Thoracic aorta (tissue), 2 donors: ENCODE data around the gene DOK3. TPM values are rescaled to one million over a fixed set of nuclear protein-coding genes. Genes with fewer than 3 reads are reported as not detected.

ENCODE experiments used
- ATAC-seq: fragments of 150-250 bp; one replicate; pipeline ENCODE4 v1.8.0; 2017; ENCODE audit warnings: low read depth; ENCODE audit not compliant: insufficient number of reproducible peaks, low FRiP score
- DNase-seq: peaks from one replicate; pipeline ENCODE4 v3.0.0-alpha.2; 2020; ENCODE audit warnings: low spot score
- H3K27ac ChIP-seq, 2 donors: fragments of 200-600 bp; sonication (generic); 1 replicate in 1 of 2; 2 replicates in 1 of 2; pipeline ENCODE4 v1.5.1; 2016; ENCODE audit warnings: mild to moderate bottlenecking in 2 of 2, moderate library complexity in 2 of 2
- H3K27me3 ChIP-seq: fragments of 200-600 bp; sonication (generic); replicated peaks from 2 replicates; pipeline ENCODE4 v1.6.0; 2016; ENCODE audit warnings: mild to moderate bottlenecking; ENCODE audit not compliant: insufficient read depth
- H3K36me3 ChIP-seq: fragments of 200-600 bp; sonication (generic); one replicate; pipeline ENCODE4 v1.5.1; 2016
- H3K4me1 ChIP-seq, 2 donors: fragments of 200-600 bp; sonication (generic); 1 replicate in 1 of 2; 2 replicates in 1 of 2; pipeline versions ENCODE4 v1.5.1 to v1.6.0; 2016; ENCODE audit warnings: low read depth in 2 of 2, mild to moderate bottlenecking in 1 of 2; ENCODE audit not compliant: control insufficient read depth in 1 of 2
- H3K4me3 ChIP-seq: fragments of 200-600 bp; sonication (generic); 2 replicates; pipeline ENCODE4 v1.5.1; 2016; ENCODE audit warnings: mild to moderate bottlenecking
- H3K9me3 ChIP-seq: fragments of 200-600 bp; sonication (generic); 2 replicates; pipeline ENCODE4 v1.5.1; 2016
- total RNA-seq, 2 donors: library from RNA; depleted of rRNA; stranded (reverse); fragments of >200 nt; gene quantifications; one replicate each; pipeline versions ENCODE4 v1.1.0 to v1.2.3, GENCODE V29; 2016
- TF ChIP-seq, protein P1 (sequence below): fragments of 200-600 bp; sonication (generic); IDR thresholded peaks from one replicate; pipeline ENCODE4 v1.5.1; 2019; ENCODE audit warnings: antibody characterized with exemption

DOK3 gene
- total RNA-seq, 2 donors from 2014 or later: 20.5 to 35.6 TPM

DNA sequence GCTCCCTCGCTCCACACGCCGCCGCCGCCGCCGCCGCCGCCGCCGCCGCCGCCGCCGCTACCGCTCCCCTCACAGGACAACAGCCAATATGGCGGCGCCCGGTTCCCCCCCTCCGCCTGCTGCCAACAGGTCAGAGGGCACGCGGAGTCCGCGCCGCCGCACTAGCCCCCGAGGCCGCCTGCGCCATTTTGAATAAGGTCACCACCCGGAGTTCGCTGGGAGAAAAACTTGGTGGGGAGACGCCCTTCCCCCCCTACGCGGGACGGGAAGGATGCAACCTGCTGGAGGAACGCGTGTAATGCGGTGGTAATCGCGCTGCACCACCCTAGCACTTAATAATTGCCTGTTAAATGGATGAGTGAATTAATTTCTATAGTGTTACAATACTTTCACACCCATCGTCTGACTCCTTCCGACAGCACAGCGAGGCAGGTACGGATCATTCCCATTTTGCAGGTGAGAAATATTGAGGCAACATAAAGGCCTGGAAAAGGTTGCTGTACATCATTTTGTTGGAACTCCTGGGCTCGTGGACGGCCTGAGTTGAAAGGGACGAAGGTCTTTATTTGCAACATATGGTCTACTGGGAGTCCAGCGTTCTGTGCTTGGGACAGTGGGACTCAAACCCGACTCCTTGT lies 45.0 kb upstream of the DOK3 start, which contains the start of gene FAM193B:
FAM193B (minus strand) TSS at position 90 of the 638 bp plus-strand sequence. CDS start 105 bp downstream, outside the sequence.
- peak; percentile 76 for DNase-seq
- Histone ChIP-seq H3K4me3 (peak within 1 kb of the TSS; percentile 75), H3K4me1 (peaks cover 18 to 44% of the 10 kb centered on the region in 2 donors), H3K27me3 (no peaks in the 10 kb centered on the region), H3K27ac (peak within 1 kb of the TSS; percentile 72 to 74), H3K9me3 (no peaks in the 10 kb centered on the region), H3K36me3 (no peaks in the 10 kb centered on the region)
- ATAC-seq: peak; percentile 84
- TF ChIP-seq, protein P1, sequence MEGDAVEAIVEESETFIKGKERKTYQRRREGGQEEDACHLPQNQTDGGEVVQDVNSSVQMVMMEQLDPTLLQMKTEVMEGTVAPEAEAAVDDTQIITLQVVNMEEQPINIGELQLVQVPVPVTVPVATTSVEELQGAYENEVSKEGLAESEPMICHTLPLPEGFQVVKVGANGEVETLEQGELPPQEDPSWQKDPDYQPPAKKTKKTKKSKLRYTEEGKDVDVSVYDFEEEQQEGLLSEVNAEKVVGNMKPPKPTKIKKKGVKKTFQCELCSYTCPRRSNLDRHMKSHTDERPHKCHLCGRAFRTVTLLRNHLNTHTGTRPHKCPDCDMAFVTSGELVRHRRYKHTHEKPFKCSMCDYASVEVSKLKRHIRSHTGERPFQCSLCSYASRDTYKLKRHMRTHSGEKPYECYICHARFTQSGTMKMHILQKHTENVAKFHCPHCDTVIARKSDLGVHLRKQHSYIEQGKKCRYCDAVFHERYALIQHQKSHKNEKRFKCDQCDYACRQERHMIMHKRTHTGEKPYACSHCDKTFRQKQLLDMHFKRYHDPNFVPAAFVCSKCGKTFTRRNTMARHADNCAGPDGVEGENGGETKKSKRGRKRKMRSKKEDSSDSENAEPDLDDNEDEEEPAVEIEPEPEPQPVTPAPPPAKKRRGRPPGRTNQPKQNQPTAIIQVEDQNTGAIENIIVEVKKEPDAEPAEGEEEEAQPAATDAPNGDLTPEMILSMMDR: peak; percentile 38

DNA sequence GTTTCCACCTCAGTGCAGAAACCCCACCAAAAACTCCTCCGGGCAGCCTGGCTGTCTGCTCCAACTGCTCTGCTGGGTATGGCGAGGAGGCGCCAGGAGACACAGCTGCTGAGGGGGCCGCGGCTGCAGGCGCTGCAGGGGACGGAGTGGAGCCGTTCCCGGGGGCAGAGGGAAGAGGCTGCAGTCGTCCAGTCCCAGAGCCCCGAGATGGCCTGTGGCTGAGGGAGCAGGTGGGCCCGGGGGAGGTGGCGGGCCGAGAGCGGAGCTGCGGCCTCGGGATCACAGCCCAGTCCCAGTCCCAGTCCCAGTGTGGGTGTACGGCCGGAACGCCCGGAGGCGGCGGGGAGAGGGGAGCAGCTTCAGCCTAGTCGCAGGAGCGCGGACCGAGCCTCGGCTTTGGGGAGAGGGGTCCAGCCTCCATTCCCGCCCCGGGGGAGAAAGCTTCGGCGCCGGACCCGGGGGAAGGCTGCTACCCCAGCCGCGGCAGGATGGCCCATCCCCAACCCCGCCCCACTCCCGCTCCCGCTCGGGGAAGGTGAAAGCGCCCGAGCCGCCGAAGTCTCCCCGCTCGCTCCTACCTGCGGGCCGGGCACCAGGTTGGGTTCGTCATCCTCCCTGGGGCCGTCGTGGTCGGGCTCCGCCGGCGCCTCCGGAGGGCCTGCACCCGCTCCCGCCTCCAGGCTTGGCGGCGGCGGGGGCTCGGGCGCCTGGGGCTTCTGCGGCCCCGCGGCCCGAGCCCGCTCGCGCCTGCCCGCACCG lies 44.2 kb upstream of the DOK3 start:
- H3K27ac ChIP-seq: peak overlapping the region; percentile 72 to 74
- DNase-seq: no peak
- ATAC-seq: no peak
- no peaks in the 10 kb centered on the region for H3K9me3 ChIP-seq
- H3K4me1 ChIP-seq: peaks cover 18 to 48% of the 10 kb centered on the region in 2 donors
- H3K4me3 ChIP-seq: peak overlapping the region; percentile 75
- H3K36me3 ChIP-seq: no peaks in the 10 kb centered on the region
- H3K27me3 ChIP-seq: no peaks in the 10 kb centered on the region
- TF ChIP-seq, protein P1: no peak

DNA sequence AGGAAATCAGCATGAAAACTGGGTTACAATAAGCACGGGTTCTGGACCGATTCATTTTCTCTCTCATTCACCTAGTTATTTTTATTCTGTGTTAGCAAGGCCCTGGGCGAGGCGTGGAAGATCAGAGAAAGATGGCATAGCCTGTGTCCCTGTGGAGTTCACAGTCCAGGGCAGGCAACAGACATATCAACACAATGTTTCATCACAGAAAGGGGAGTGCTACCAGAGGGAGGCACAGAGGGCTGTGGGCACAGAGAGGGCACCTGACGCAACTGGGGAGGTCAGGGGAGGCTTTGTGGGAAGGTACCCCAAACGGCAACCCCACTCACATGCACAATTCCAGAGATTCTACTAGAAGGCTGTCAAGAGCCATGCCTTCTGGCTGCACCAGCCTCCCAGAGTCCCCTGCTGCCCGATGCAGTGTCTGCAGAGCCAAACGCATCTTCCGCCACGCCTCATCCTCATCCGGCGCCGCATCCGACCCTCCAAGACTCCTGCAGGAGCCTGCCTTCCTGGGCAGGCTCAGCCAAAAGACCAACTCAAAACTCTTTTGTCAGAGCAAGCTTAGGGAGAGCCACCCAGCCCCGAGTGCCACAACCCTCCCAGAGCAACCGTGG lies 43.3 kb upstream of the DOK3 start:
- H3K27me3 ChIP-seq: no peaks in the 10 kb centered on the region
- peak overlapping the region; percentile 72 to 74 for H3K27ac ChIP-seq
- ATAC-seq (no peak), DNase-seq (no peak)
- peak overlapping the region; percentile 75 for H3K4me3 ChIP-seq
- H3K36me3 ChIP-seq: no peaks in the 10 kb centered on the region
- no peaks in the 10 kb centered on the region for H3K9me3 ChIP-seq
- TF ChIP-seq, protein P1: no peak
- H3K4me1 ChIP-seq: peaks cover 20 to 57% of the 10 kb centered on the region in 2 donors

DNA sequence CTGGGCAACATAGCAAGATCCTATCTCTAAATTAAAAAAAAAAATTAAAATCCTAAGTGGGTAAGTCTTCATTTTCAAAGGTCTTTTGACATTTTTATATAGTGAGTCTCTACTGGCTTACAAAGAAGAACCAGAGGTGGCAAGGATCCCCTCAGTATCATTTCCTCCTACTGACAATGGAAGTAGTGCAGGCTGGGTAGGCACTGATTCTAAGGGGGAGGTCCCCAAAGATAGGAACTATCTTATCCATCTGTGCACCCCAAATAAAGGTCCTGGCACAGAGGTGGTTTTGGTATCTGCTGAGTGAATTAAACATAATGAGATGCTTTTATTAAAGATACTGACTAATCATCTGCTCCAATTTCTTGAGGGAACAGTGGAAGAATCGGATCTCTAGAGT lies 40.5 kb upstream of the DOK3 start:
- ATAC-seq: no peak

More for the DNA sequence above, 40.5 kb upstream of the DOK3 start:
- Histone ChIP-seq H3K27me3 (no peaks in the 10 kb centered on the region), H3K36me3 (no peaks in the 10 kb centered on the region), H3K27ac (no peak overlapping the region), H3K4me1 (peaks cover 39 to 81% of the 10 kb centered on the region in 2 donors), H3K4me3 (no peak overlapping the region), H3K9me3 (no peaks in the 10 kb centered on the region)
- TF ChIP-seq, protein P1: no peak
- DNase-seq: no peak
